PC-3 (cell line): ENCODE results near the gene CHD5.

ENCODE experiments used
- CTCF ChIP-seq: fragments of 300-600 bp; sonication (generic); conservative IDR thresholded peaks from 2 replicates; pipeline ENCODE4 v1.5.1; 2017; ENCODE audit warnings: antibody characterized with exemption, low read depth, mild to moderate bottlenecking, low read length
- EZH2 ChIP-seq: fragments of 300-600 bp; sonication (generic); IDR thresholded peaks from one replicate; pipeline ENCODE4 v1.6.1; 2017; ENCODE audit warnings: antibody characterized with exemption, mild to moderate bottlenecking, low read length; ENCODE audit not compliant: unreplicated experiment

GRCh38 chr1:6157132-6157527, 23.0 kb downstream of the CHD5 start:
- TF ChIP-seq CTCF: no peak
- no peak for TF ChIP-seq EZH2
